Heart right ventricle (tissue), 16 donors: ENCODE measurements around the gene PPP1R1C. TPM values are rescaled to one million over a fixed set of nuclear protein-coding genes. Genes with fewer than 3 reads are reported as not detected.

Experiments
- ATAC-seq, 8 donors: fragments of 200-7000 bp; cut with Tn5 transposase; one replicate each; pipeline ENCODE4 v1.9.1; 2020; ENCODE audit warnings: mild to moderate bottlenecking in 8 of 8, moderate library complexity in 8 of 8, moderate number of reproducible peaks in 1 of 8
- DNase-seq, 2 donors: peaks; one replicate each; pipeline ENCODE4 v3.0.0-alpha.2; 2020
- H3K27ac ChIP-seq, 10 donors: fragments of 200-600 bp; sonication (generic) in 2 of 10; one replicate each; pipeline versions ENCODE4 v1.5.0 to v1.8.0; 2020 to 2022; ENCODE audit warnings: mild to moderate bottlenecking in 3 of 10
- H3K27me3 ChIP-seq, 7 donors: fragments of 200-600 bp; one replicate each; pipeline ENCODE4 v1.8.0; 2021 to 2022; ENCODE audit warnings: mild to moderate bottlenecking in 2 of 7
- H3K36me3 ChIP-seq, 9 donors: fragments of 200-600 bp; sonication (generic) in 1 of 9; one replicate each; pipeline versions ENCODE4 v1.5.0 to v1.8.0; 2020 to 2022; ENCODE audit warnings: mild to moderate bottlenecking in 2 of 9
- H3K4me1 ChIP-seq, 9 donors: fragments of 200-600 bp; sonication (generic) in 1 of 9; one replicate each; pipeline versions ENCODE4 v1.5.0 to v1.8.0; 2020 to 2022; ENCODE audit warnings: mild to moderate bottlenecking in 4 of 9
- H3K4me3 ChIP-seq, 10 donors: fragments of 200-600 bp; sonication (generic) in 2 of 10; one replicate each; pipeline versions ENCODE4 v1.5.0 to v1.8.0; 2020 to 2022; ENCODE audit warnings: mild to moderate bottlenecking in 7 of 10, moderate library complexity in 2 of 10
- H3K9me3 ChIP-seq, 11 donors: fragments of 200-600 bp in 10 of 11; sonication (generic) in 2 of 11; one replicate each; pipeline versions ENCODE4 v1.5.0 to v1.8.0; 2013 to 2022; ENCODE audit warnings: mild to moderate bottlenecking in 2 of 11, control low read depth in 1 of 11, moderate library complexity in 1 of 11
- WGBS, 2 donors: extraction: QIAGEN DNeasy Blood & Tissue Kit; methylation state at CpG; one replicate each; pipeline ENCODE4 v1.1.7; 2013; ENCODE audit warnings: inconsistent platforms in 1 of 2; 5-methylcytosine and 5-hydroxymethylcytosine counted together
- intact Hi-C, 10 donors: fragments of 100-400 bp; cut with DNase I; formaldehyde crosslinking; loops; one replicate each; pipeline versions ENCODE4 v1.11.1 to v1.14.2; 2022
- polyA plus RNA-seq, 2 donors: library from polyadenylated mRNA; stranded (reverse); fragments of 200-250 nt; gene quantifications; one replicate each; pipeline ENCODE4 v1.2.3, GENCODE V29; 2013
- total RNA-seq, 10 donors: library from RNA; stranded (reverse); fragmentation: NEBNext Ultra II Directional in 3 of 10; extraction: Animal tissue kit (Norgen Biotek cat#: 25700) in 3 of 10; gene quantifications; one replicate each; pipeline versions ENCODE4 v1.2.1 to v1.2.4, GENCODE V29; 2021 to 2023
- TF ChIP-seq, protein P1 (sequence below), 9 donors: fragments of 200-600 bp; sonication (generic) in 2 of 9; IDR thresholded peaks; one replicate each; pipeline versions ENCODE4 v1.5.0 to v1.8.0; 2021 to 2022; ENCODE audit warnings: antibody characterized with exemption in 9 of 9, mild to moderate bottlenecking in 5 of 9, moderate library complexity in 1 of 9
- donor health status: Arrhythmogenic right ventricular cardiomyopathy.
- donor health status: ischemic (EF 13 %, LVEDD 7.1; RV severe dilation, severe dysfunction).
- donor health status: healthy with polysubstance abuse.
- donor health status: DM: no; HTN: yes; CAD: no.
- donor health status: DM: no; HTN: no; CAD: no.
- donor health status: ischemic (EF 25% LVEDD 6.9; RV normal size, moderate dysfunction).
- donor health status: ischemic (EF 25% LVEDD 5.7; RV mildly dilated, moderate dysfunction).
- donor health status: healthy.
- donor health status: DM: yes; HTN: yes; CAD: no.
- donor health status: Ischemic cardiomyopathy.
- donor health status: ischemic (EF 35%, LVEDD 5.7; RV mildly dilated, moderate dysfunction).
- donor health status: nonischemic (EF 11% LVEDD 7.7; RV severe dilation, severe dysfunction).
- donor health status: DM: yes; HTN: yes; CAD: no.
- donor health status: PGD.
- donor health status: ischemic (EF 29% LVEDD 5.4; RV normal size, mild dysfunction).
- donor health status: nonischemic (EF 23%, LVEDD 6.1; RV moderate dilation, normal function).

Gene PPP1R1C
- total and polyA plus RNA-seq, 12 donors = 4.9 to 45.5 (median 31.0) TPM

- H3K4me1 ChIP-seq = peaks cover 0 to 11% (median 5%) of the 10 kb centered on the region in 9 donors
- peaks cover 0 to 5% (median 0%) of the 10 kb centered on the region in 11 donors for H3K9me3 ChIP-seq
- no peaks in the 10 kb centered on the region for H3K36me3 ChIP-seq
- ATAC-seq (no peak), DNase-seq (no peak)
- TF ChIP-seq, protein P1, sequence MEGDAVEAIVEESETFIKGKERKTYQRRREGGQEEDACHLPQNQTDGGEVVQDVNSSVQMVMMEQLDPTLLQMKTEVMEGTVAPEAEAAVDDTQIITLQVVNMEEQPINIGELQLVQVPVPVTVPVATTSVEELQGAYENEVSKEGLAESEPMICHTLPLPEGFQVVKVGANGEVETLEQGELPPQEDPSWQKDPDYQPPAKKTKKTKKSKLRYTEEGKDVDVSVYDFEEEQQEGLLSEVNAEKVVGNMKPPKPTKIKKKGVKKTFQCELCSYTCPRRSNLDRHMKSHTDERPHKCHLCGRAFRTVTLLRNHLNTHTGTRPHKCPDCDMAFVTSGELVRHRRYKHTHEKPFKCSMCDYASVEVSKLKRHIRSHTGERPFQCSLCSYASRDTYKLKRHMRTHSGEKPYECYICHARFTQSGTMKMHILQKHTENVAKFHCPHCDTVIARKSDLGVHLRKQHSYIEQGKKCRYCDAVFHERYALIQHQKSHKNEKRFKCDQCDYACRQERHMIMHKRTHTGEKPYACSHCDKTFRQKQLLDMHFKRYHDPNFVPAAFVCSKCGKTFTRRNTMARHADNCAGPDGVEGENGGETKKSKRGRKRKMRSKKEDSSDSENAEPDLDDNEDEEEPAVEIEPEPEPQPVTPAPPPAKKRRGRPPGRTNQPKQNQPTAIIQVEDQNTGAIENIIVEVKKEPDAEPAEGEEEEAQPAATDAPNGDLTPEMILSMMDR (IDR thresholded peaks at IDR 0.05) = no peak
- no peak overlapping the region for H3K4me3 ChIP-seq
- WGBS, 2 donors = 19 to 57% methylated on average over 4 of the region's 4 CpGs
- no peaks in the 10 kb centered on the region for H3K27me3 ChIP-seq
- no peak overlapping the region for H3K27ac ChIP-seq
- intact Hi-C loops = loop anchor here in 2 of 10 donors (5.0 to 10.0 kb wide), 2 partner anchors 109 to 187 kb away; partner anchors contain the start of gene ITPRID2 (in 1 of the 2)
These were observed 96.1 kb downstream of the PPP1R1C start for GRCh38 chr2:182081602-182082260.

DNA sequence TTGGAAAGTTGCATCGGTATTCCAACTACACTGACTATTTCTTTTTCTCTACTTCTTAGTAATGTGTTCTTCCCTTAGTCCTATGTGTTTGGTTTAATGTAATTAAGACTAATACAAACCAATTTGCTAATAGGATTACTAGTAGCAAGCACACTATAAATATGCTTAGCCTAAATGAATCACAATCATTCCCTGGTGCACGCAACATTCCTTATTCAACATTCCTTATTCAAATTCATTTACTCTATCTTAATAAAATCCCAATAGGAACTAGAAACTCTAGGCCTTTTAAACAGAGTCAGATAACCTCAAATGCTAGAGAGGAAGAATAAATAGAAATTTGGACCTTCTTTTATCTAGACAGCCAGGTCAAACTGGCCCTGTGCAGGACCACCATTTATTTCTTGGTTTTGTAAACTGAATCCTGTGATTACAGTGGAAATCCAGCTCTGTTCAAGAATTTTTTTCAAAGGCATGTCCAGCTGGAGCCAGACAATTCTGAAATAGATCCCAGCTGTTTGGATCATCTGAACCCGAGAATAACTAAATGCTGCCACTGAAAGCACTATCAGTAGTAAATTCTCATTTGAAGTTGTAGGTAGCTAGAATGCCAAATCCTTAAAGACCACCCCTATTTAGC, 103.1 kb downstream of the PPP1R1C start:
- Histone ChIP-seq H3K4me3 (no peak overlapping the region), H3K27ac (peak overlapping the region in 1 of 10 donors; percentile 15), H3K36me3 (no peaks in the 10 kb centered on the region), H3K4me1 (peaks cover 0 to 33% (median 9%) of the 10 kb centered on the region in 9 donors), H3K27me3 (no peaks in the 10 kb centered on the region), H3K9me3 (peaks cover 0 to 13% (median 0%) of the 10 kb centered on the region in 11 donors)
- WGBS, 2 donors = 55 to 61% methylated on average over 3 of the region's 3 CpGs
- intact Hi-C loops = loop anchor here in 1 of 10 donors (10.0 kb wide), 1 partner anchor 194 kb away; the partner anchor contains the start of gene ITPRID2
- DNase-seq = no peak
- TF ChIP-seq, protein P1 (IDR thresholded peaks at IDR 0.05) = no peak
- peak in 6 of 8 donors; percentile 28 to 55 (median 48) for ATAC-seq

- 63 to 64% methylated on average over 3 of the region's 3 CpGs for WGBS, 2 donors
- peaks cover 0 to 33% (median 9%) of the 10 kb centered on the region in 9 donors for H3K4me1 ChIP-seq
- no peak for ATAC-seq
- H3K27ac ChIP-seq = no peak overlapping the region
- no peak overlapping the region for H3K4me3 ChIP-seq
- intact Hi-C loops = no loop called here
- H3K36me3 ChIP-seq = no peaks in the 10 kb centered on the region
- TF ChIP-seq, protein P1 (IDR thresholded peaks at IDR 0.05) = no peak
- no peaks in the 10 kb centered on the region for H3K27me3 ChIP-seq
- peaks cover 0 to 10% (median 0%) of the 10 kb centered on the region in 11 donors for H3K9me3 ChIP-seq
- DNase-seq = no peak
These were observed 104.8 kb downstream of the PPP1R1C start for GRCh38 chr2:182090486-182090885.

- no peak overlapping the region for H3K4me3 ChIP-seq
- intact Hi-C loops = no loop called here
- H3K9me3 ChIP-seq = peaks cover 0 to 10% (median 0%) of the 10 kb centered on the region in 11 donors
- DNase-seq (no peak), ATAC-seq (no peak)
- 65 to 75% methylated on average over 2 of the region's 2 CpGs for WGBS, 2 donors
- no peaks in the 10 kb centered on the region for H3K36me3 ChIP-seq
- no peaks in the 10 kb centered on the region for H3K4me1 ChIP-seq
- TF ChIP-seq, protein P1 (IDR thresholded peaks at IDR 0.05) = no peak
- no peak overlapping the region for H3K27ac ChIP-seq
- no peaks in the 10 kb centered on the region for H3K27me3 ChIP-seq
These were observed 112.0 kb downstream of the PPP1R1C start for GRCh38 chr2:182097571-182098164.
